HUES64 (cell line): ENCODE results near the gene OVCH1.

Source experiments
- H3K27ac ChIP-seq: 2 replicates; pipeline ENCODE4 v1.7.0; 2013; ENCODE audit warnings: low read depth, low read length, inconsistent platforms
- H3K27me3 ChIP-seq: 2 replicates; pipeline ENCODE4 v1.6.1; 2013; ENCODE audit warnings: mild to moderate bottlenecking, low read length; ENCODE audit not compliant: insufficient read depth
- H3K36me3 ChIP-seq: 2 replicates; pipeline ENCODE4 v1.6.1; 2013; ENCODE audit warnings: mild to moderate bottlenecking, low read length; ENCODE audit not compliant: insufficient read depth
- H3K4me1 ChIP-seq: 2 replicates; pipeline ENCODE4 v1.6.1; 2013; ENCODE audit warnings: mild to moderate bottlenecking, low read length, moderate library complexity; ENCODE audit not compliant: insufficient read depth
- H3K4me3 ChIP-seq: 2 replicates; pipeline ENCODE4 v1.5.1; 2013; ENCODE audit warnings: mild to moderate bottlenecking, low read length, moderate library complexity
- H3K9ac ChIP-seq: 2 replicates; pipeline ENCODE4 v1.6.1; 2013; ENCODE audit warnings: mild to moderate bottlenecking, low read depth, low read length
- H3K9me3 ChIP-seq: 2 replicates; pipeline ENCODE4 v1.6.1; 2013; ENCODE audit warnings: low read depth, low read length; ENCODE audit not compliant: insufficient read depth
- WGBS: fragments of 150-250, 120-280 bp; methylation state at CpG from one replicate; pipeline ENCODE4 v1.1.7; 2013; ENCODE audit warnings: missing lambda C conversion rate; 5-methylcytosine and 5-hydroxymethylcytosine counted together

OVCH1 gene

GRCh38 chr12:29530436-29530835 is 33.0 kb upstream of the OVCH1 start:
- no peaks in the 10 kb centered on the region for H3K4me1 ChIP-seq
- no peaks in the 10 kb centered on the region for H3K36me3 ChIP-seq
- H3K9ac ChIP-seq, result no peak overlapping the region
- 95% methylated on average over 4 of the region's 4 CpGs for WGBS
- no peaks in the 10 kb centered on the region for H3K9me3 ChIP-seq
- H3K27ac ChIP-seq, result no peak overlapping the region
- no peaks in the 10 kb centered on the region for H3K27me3 ChIP-seq
- no peak overlapping the region for H3K4me3 ChIP-seq

DNA sequence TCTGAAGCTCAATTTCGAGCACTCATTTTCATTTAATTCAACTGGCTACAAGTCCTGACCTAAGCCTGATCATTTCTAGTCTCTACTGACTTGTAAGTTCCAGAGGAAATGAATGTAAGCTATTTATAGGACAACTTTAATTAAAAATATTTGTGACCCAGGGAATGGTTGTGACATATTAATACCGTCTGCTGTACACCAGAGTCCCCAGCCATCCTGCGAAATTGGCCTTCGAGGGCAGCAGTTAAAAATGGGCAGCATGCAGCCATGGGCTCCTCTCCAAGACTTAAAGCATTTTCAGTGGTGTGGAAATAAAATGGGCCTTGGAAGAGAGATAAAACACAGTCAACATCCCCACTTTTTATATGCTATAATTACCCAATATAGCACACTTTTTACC is 30.7 kb upstream of the OVCH1 start:
- Histone ChIP-seq H3K9ac (no peak overlapping the region), H3K9me3 (no peaks in the 10 kb centered on the region), H3K36me3 (no peaks in the 10 kb centered on the region), H3K4me1 (no peaks in the 10 kb centered on the region), H3K4me3 (no peak overlapping the region), H3K27me3 (no peaks in the 10 kb centered on the region), H3K27ac (no peak overlapping the region)
- 90% methylated on average over 4 of the region's 4 CpGs for WGBS

- H3K4me3 ChIP-seq, result no peak overlapping the region
- no peaks in the 10 kb centered on the region for H3K36me3 ChIP-seq
- H3K9me3 ChIP-seq, result no peaks in the 10 kb centered on the region
- H3K9ac ChIP-seq, result no peak overlapping the region
- H3K27ac ChIP-seq, result no peak overlapping the region
- no peaks in the 10 kb centered on the region for H3K4me1 ChIP-seq
- H3K27me3 ChIP-seq, result no peaks in the 10 kb centered on the region
- 100% methylated on average over 2 of the region's 2 CpGs for WGBS
Measured at GRCh38 chr12:29521951-29522350, 24.5 kb upstream of the OVCH1 start.

GRCh38 chr12:29519585-29520182 is 22.2 kb upstream of the OVCH1 start:
- Histone ChIP-seq H3K27me3 (no peaks in the 10 kb centered on the region), H3K9ac (no peak overlapping the region), H3K36me3 (no peaks in the 10 kb centered on the region), H3K27ac (no peak overlapping the region), H3K4me1 (no peaks in the 10 kb centered on the region), H3K4me3 (no peak overlapping the region), H3K9me3 (no peaks in the 10 kb centered on the region)

DNA sequence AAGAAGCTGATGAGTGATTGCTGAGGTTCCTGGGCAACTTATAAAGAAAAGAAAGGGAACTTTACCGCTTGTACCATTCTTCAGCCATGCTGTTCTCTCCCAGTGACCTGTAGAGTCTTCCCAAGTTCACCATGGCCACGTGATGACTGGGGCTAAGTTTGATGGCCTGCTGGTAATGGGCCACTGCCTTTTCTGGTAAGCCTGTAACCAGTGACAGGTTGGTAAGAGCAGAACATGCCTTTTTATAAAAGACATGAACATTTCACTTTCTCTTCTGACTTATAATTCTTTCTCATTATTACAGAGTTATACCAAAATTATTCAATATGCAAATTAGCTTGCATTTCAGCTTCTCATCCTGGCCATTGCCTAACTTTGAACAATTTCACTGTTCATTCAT is 20.9 kb upstream of the OVCH1 start:
- Histone ChIP-seq H3K36me3 (no peaks in the 10 kb centered on the region), H3K4me3 (no peak overlapping the region)
- WGBS, result 91% methylated on average over 2 of the region's 2 CpGs

DNA sequence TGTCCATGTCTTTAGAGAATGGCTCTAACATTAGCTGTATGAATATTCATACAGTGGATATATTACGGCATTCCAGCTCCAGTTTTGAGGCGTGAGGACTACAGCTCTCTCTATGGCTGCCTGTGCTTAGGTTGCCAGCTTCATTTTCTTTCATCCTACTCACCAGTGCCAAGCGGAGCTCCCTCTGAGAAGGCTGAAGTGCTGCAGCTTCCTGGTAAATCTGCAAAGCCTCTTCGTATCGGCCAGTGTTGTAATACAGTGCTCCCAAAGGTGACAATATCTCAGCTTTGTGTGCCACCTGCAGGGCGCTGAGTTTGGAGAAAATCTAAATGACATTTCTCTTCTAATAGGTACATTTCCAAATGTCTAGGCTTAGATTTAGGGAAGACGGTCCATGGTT is 19.8 kb upstream of the OVCH1 start:
- WGBS, result 95% methylated on average over 7 of the region's 7 CpGs
- Histone ChIP-seq H3K4me1 (no peaks in the 10 kb centered on the region), H3K9ac (no peak overlapping the region), H3K36me3 (no peaks in the 10 kb centered on the region), H3K27ac (no peak overlapping the region), H3K9me3 (no peaks in the 10 kb centered on the region), H3K4me3 (no peak overlapping the region), H3K27me3 (no peaks in the 10 kb centered on the region)

More for the DNA sequence above, 20.9 kb upstream of the OVCH1 start:
- no peaks in the 10 kb centered on the region for H3K27me3 ChIP-seq
- H3K9me3 ChIP-seq, result no peaks in the 10 kb centered on the region
- H3K27ac ChIP-seq, result no peak overlapping the region
- no peaks in the 10 kb centered on the region for H3K4me1 ChIP-seq
- H3K9ac ChIP-seq, result no peak overlapping the region

DNA sequence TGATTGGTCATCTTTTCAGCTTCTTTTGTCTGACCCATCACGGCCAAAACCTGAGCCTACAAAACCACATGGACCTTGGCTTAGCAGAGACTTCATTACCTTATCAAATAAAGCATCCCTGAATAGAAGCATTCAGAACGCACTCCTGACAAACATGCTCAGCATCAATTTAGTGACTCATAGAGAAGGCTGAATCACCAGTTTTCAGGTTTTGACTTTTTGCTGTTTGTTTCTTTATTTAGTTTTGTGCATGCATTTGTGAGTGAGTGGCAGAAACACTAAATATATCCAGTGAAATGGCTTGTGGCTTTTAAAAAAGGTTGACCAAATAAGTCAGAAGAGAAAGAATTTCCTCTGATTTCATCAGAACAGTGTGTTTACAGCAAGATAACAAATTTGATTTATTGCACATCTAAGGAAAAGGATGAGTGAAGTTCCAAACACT is 19.0 kb upstream of the OVCH1 start:
- H3K36me3 ChIP-seq, result no peaks in the 10 kb centered on the region
- WGBS, result 83% methylated on average over 2 of the region's 2 CpGs
- H3K9me3 ChIP-seq, result no peaks in the 10 kb centered on the region
- H3K4me3 ChIP-seq, result no peak overlapping the region
- H3K4me1 ChIP-seq, result no peaks in the 10 kb centered on the region
- H3K27me3 ChIP-seq, result no peaks in the 10 kb centered on the region
- H3K9ac ChIP-seq, result no peak overlapping the region
- H3K27ac ChIP-seq, result no peak overlapping the region

DNA sequence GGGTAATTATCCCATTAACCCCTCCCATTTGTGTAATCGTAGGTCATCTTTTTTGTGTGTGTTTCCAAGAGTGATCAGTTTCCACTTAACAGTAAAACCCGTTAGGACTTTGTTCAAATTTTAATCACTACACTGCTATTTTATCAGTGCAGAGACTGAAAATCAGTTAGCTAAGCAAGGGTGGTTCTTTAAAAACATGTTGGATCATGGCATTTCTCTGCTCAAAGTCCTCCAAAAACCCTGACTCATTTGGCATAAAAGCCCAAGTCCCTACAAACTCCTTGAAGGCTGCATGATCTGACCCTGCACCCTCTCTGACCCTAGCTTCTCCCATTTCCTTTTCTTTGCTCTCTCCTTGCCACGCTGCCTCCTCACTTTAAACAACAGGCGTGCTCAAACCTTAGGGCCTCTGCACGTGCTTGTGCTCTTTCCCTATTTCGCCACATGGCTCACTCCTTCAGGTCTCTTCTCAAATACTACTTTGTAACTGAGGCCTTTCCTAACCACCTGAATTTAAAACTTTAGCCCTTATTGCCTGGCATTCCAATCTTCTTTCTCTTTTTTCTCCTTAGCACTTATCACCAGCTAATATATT is 13.2 kb upstream of the OVCH1 start:
- Histone ChIP-seq H3K27ac (no peak overlapping the region), H3K4me3 (no peak overlapping the region), H3K36me3 (no peaks in the 10 kb centered on the region), H3K9ac (no peak overlapping the region), H3K27me3 (no peaks in the 10 kb centered on the region), H3K4me1 (no peaks in the 10 kb centered on the region), H3K9me3 (no peaks in the 10 kb centered on the region)
- 85% methylated on average over 6 of the region's 6 CpGs for WGBS

- WGBS, result 95% methylated on average over 1 of the region's 1 CpG
- Histone ChIP-seq H3K27ac (no peak overlapping the region), H3K36me3 (no peaks in the 10 kb centered on the region), H3K4me1 (no peaks in the 10 kb centered on the region), H3K27me3 (no peaks in the 10 kb centered on the region), H3K9ac (no peak overlapping the region), H3K9me3 (no peaks in the 10 kb centered on the region), H3K4me3 (no peak overlapping the region)
Measured at GRCh38 chr12:29509503-29509902, 12.0 kb upstream of the OVCH1 start.

- H3K9ac ChIP-seq, result no peak overlapping the region
- H3K36me3 ChIP-seq, result no peaks in the 10 kb centered on the region
- H3K4me3 ChIP-seq, result no peak overlapping the region
- no peaks in the 10 kb centered on the region for H3K9me3 ChIP-seq
- no peaks in the 10 kb centered on the region for H3K27me3 ChIP-seq
- H3K4me1 ChIP-seq, result no peaks in the 10 kb centered on the region
- WGBS, result 95% methylated on average over 2 of the region's 2 CpGs
- H3K27ac ChIP-seq, result no peak overlapping the region
Measured at GRCh38 chr12:29508949-29509348, 11.5 kb upstream of the OVCH1 start.

GRCh38 chr12:29505122-29505521 is 7.6 kb upstream of the OVCH1 start:
- no peak overlapping the region for H3K4me3 ChIP-seq
- H3K27ac ChIP-seq, result no peak overlapping the region
- H3K4me1 ChIP-seq, result no peaks in the 10 kb centered on the region
- no peaks in the 10 kb centered on the region for H3K9me3 ChIP-seq
- no peaks in the 10 kb centered on the region for H3K36me3 ChIP-seq
- H3K27me3 ChIP-seq, result no peaks in the 10 kb centered on the region
- no peak overlapping the region for H3K9ac ChIP-seq
- 94% methylated on average over 3 of the region's 3 CpGs for WGBS

DNA sequence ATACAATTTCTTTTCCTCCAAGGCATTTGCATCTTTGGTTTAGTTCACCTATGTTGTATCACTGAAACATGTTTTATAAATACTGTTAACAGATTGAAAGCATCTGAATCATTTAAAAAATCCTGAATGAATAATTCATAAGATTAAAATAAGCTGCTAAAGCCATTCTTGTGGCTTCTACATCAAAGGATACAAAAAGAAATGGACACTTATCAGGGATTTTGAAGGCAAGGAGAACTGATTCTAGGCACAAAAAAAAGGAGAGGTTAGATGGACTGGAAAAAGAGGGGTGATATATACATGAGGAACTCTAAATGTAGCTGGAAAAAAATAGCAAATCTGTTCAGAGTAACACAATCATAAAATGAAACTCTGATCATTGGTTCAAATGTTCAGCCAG is 5.8 kb upstream of the OVCH1 start:
- Histone ChIP-seq H3K9ac (no peak overlapping the region), H3K36me3 (no peaks in the 10 kb centered on the region), H3K27me3 (no peaks in the 10 kb centered on the region), H3K9me3 (no peaks in the 10 kb centered on the region), H3K4me1 (no peaks in the 10 kb centered on the region), H3K27ac (no peak overlapping the region), H3K4me3 (no peak overlapping the region)
